DOHH2 (cell line): ENCODE results near the gene RAB10.
"Not testable (repeated sequence)": the region's sequence is repeated elsewhere in the genome, so short reads cannot be mapped to it uniquely, and the experiment has no call there.

Experiments used
- H3F3A ChIP-seq: fragments of 200-600 bp; sonication (generic), shearing (Covaris generic); 2 replicates; pipeline ENCODE4 v1.6.0; 2016; ENCODE audit warnings: antibody characterized with exemption, mild to moderate bottlenecking; ENCODE audit not compliant: control insufficient read depth, insufficient read depth
- H3K27ac ChIP-seq: fragments of 200-600 bp; sonication (generic); 2 replicates; pipeline ENCODE4 v1.5.1; 2014; ENCODE audit warnings: low read depth, mild to moderate bottlenecking, low read length, moderate library complexity
- H3K27me3 ChIP-seq: fragments of 200-600 bp; sonication (generic); 2 replicates; pipeline ENCODE4 v1.6.1; 2014; ENCODE audit warnings: mild to moderate bottlenecking, low read length, mixed read lengths; ENCODE audit not compliant: control insufficient read depth
- H3K36me3 ChIP-seq: fragments of 200-600 bp; sonication (generic); 2 replicates; pipeline ENCODE4 v1.6.1; 2014; ENCODE audit warnings: mild to moderate bottlenecking, low read length, moderate library complexity, mixed read lengths; ENCODE audit not compliant: control insufficient read depth
- H3K4me1 ChIP-seq: fragments of 200-600 bp; sonication (generic); 2 replicates; pipeline ENCODE4 v1.6.1; 2014; ENCODE audit warnings: mild to moderate bottlenecking, low read length, mixed read lengths; ENCODE audit not compliant: control insufficient read depth
- H3K4me2 ChIP-seq: fragments of 200-600 bp; sonication (generic); 2 replicates; pipeline ENCODE4 v1.6.0; 2014; ENCODE audit warnings: mild to moderate bottlenecking, low read length, moderate library complexity
- H3K4me3 ChIP-seq: fragments of 200-600 bp; sonication (generic); 2 replicates; pipeline ENCODE4 v1.5.1; 2014; ENCODE audit warnings: mild to moderate bottlenecking, low read length, mixed read lengths
- H3K79me2 ChIP-seq: fragments of 200-600 bp; sonication (generic); 2 replicates; pipeline ENCODE4 v1.6.1; 2014; ENCODE audit warnings: mild to moderate bottlenecking, low read length, mixed read lengths; ENCODE audit not compliant: control insufficient read depth
- H3K9me2 ChIP-seq: fragments of 200-600 bp; sonication (generic); replicated peaks from 2 replicates; pipeline ENCODE4 v1.6.1; 2014; ENCODE audit warnings: mild to moderate bottlenecking, low read length, mixed read lengths; ENCODE audit not compliant: control insufficient read depth
- H3K9me3 ChIP-seq: fragments of 200-600 bp; sonication (generic); 2 replicates; pipeline ENCODE4 v1.6.1; 2014; ENCODE audit warnings: antibody characterized with exemption, low read length, mixed read lengths; ENCODE audit not compliant: control insufficient read depth, insufficient read depth
- H4K20me1 ChIP-seq: fragments of 200-600 bp; sonication (generic); 2 replicates; pipeline ENCODE4 v1.6.0; 2014; ENCODE audit warnings: low read depth, mild to moderate bottlenecking, antibody characterized with exemption, low read length, moderate library complexity; ENCODE audit not compliant: control insufficient read depth, insufficient read depth
- EZH2phosphoT487 ChIP-seq: fragments of 200-600 bp; sonication (generic); IDR thresholded peaks from 2 replicates; pipeline ENCODE4 v1.6.1; 2017; ENCODE audit warnings: borderline replicate concordance, mild to moderate bottlenecking, antibody characterized with exemption, low read length, moderate library complexity, mixed read lengths
- TF ChIP-seq, protein P1 (sequence below): fragments of 200-600 bp; sonication (generic); IDR thresholded peaks from one replicate; pipeline ENCODE4 v1.5.1; 2014; ENCODE audit warnings: antibody characterized with exemption, mild to moderate bottlenecking, low read depth, low read length; ENCODE audit not compliant: poor library complexity, severe bottlenecking

RAB10 gene

DNA sequence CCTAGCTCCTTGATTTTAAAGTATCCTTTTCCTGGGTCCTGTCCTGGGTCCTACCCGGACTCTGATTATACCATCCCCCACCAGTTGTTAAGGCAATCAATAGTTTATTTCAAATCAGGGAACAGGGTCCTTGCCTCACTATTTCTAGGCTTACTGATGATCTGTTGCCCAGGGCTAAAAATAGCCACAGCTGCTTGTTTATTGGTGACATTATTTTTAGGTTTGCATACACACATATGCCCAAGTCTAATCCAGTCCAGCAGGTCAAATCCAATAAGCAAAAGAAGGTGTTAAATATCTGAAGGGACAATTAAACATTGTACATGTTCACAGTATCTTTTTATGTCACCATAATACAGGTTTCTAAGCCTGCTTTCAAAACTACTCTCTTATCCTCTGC lies 66.0 kb downstream of the RAB10 start:
- H3F3A ChIP-seq, result 0 out of 2 replicates have a peak, but pooled peaks cover 2% of the 10 kb centered on the region

GRCh38 chr2:26100384-26100783 lies 66.5 kb downstream of the RAB10 start:
- no peak overlapping the region for H3K4me3 ChIP-seq
- H3K27ac ChIP-seq, result no peak overlapping the region
- peaks cover 75% of the 10 kb centered on the region for H3K79me2 ChIP-seq
- no peaks in the 10 kb centered on the region for H3K27me3 ChIP-seq
- no peaks in the 10 kb centered on the region for H3K9me2 ChIP-seq
- H3K4me2 ChIP-seq, result no peak overlapping the region
- no peaks in the 10 kb centered on the region for H4K20me1 ChIP-seq
- H3K9me3 ChIP-seq, result no peaks in the 10 kb centered on the region
- H3K36me3 ChIP-seq, result peaks cover 47% of the 10 kb centered on the region
- TF ChIP-seq, protein P1, sequence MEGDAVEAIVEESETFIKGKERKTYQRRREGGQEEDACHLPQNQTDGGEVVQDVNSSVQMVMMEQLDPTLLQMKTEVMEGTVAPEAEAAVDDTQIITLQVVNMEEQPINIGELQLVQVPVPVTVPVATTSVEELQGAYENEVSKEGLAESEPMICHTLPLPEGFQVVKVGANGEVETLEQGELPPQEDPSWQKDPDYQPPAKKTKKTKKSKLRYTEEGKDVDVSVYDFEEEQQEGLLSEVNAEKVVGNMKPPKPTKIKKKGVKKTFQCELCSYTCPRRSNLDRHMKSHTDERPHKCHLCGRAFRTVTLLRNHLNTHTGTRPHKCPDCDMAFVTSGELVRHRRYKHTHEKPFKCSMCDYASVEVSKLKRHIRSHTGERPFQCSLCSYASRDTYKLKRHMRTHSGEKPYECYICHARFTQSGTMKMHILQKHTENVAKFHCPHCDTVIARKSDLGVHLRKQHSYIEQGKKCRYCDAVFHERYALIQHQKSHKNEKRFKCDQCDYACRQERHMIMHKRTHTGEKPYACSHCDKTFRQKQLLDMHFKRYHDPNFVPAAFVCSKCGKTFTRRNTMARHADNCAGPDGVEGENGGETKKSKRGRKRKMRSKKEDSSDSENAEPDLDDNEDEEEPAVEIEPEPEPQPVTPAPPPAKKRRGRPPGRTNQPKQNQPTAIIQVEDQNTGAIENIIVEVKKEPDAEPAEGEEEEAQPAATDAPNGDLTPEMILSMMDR, result no peak
- TF ChIP-seq EZH2phosphoT487, result no peak
- H3F3A ChIP-seq, result 0 out of 2 replicates have a peak, but pooled peaks cover 2% of the 10 kb centered on the region
- H3K4me1 ChIP-seq, result no peaks in the 10 kb centered on the region

More for the DNA sequence above, 66.0 kb downstream of the RAB10 start:
- TF ChIP-seq, protein P1, result no peak
- TF ChIP-seq EZH2phosphoT487, result no peak
- Histone ChIP-seq H3K27ac (no peak overlapping the region), H3K9me2 (no peaks in the 10 kb centered on the region), H3K4me3 (no peak overlapping the region), H3K4me2 (no peak overlapping the region), H3K4me1 (no peaks in the 10 kb centered on the region), H3K79me2 (peaks cover 75% of the 10 kb centered on the region), H4K20me1 (no peaks in the 10 kb centered on the region), H3K9me3 (no peaks in the 10 kb centered on the region), H3K27me3 (no peaks in the 10 kb centered on the region), H3K36me3 (peaks cover 43% of the 10 kb centered on the region)

- Histone ChIP-seq H3K4me1 (no peaks in the 10 kb centered on the region), H3K9me2 (no peaks in the 10 kb centered on the region), H4K20me1 (0 out of 2 replicates have a peak, but pooled peaks cover 4% of the 10 kb centered on the region), H3F3A (no peaks in the 10 kb centered on the region), H3K4me3 (no peak overlapping the region), H3K27me3 (no peaks in the 10 kb centered on the region), H3K79me2 (peaks cover 63% of the 10 kb centered on the region), H3K27ac (no peak overlapping the region), H3K4me2 (no peak overlapping the region), H3K9me3 (no peaks in the 10 kb centered on the region), H3K36me3 (peaks cover 40% of the 10 kb centered on the region)
- TF ChIP-seq, protein P1, result no peak
- TF ChIP-seq EZH2phosphoT487, result no peak
These were observed 69.9 kb downstream of the RAB10 start for GRCh38 chr2:26103752-26104151.

DNA sequence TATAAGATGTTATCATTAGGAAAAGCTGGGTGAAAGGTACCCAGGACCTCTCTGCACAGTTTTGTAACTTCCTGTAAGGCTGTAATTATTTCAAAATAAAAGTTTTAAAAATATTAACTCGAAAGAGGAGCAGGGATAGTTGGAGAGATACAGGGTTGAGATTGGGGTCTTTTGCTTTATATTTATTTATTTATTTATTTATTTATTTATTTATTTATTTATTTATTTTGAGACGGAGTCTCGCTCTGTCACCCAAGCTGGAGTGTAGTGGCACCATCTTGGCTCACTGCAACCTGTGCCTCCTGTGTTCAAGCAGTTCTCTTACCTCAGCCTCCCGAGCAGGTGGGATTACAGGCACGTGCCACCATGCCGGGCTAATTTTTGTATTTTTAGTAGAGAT lies 74.8 kb downstream of the RAB10 start:
- not testable (repeated sequence) for H3K9me3 ChIP-seq, H3K9me2 ChIP-seq, H3K4me2 ChIP-seq, H4K20me1 ChIP-seq, H3K4me1 ChIP-seq, H3K27me3 ChIP-seq, H3K27ac ChIP-seq, H3K4me3 ChIP-seq, H3F3A ChIP-seq
- Histone ChIP-seq H3K79me2 (peaks cover 34% of the 10 kb centered on the region), H3K36me3 (peaks cover 36% of the 10 kb centered on the region)
